HCT116 (cell line): ENCODE data around the gene ARTN. TPM values are rescaled to one million over a fixed set of nuclear protein-coding genes. Genes with fewer than 3 reads are reported as not detected.

ENCODE experiments used
- ATAC-seq: fragments of 200-7000 bp; cut with Tn5 transposase; 2 replicates; pipeline ENCODE4 v1.9.1; 2020; ENCODE audit warnings: mild to moderate bottlenecking, moderate library complexity
- BruUV-seq: library from RNA; stranded (reverse); fragments of 400-500 nt; replicated peaks from 2 replicates; lab custom pipeline; 2021; lab: Mats Ljungman, UMichigan
- CTCF ChIA-PET: fragments of 300-600 bp; sonication (Branson Sonifier 250); formaldehyde crosslinking; loops from one replicate; lab custom pipeline; 2021; ENCODE audit warnings: antibody characterized with exemption; lab: Charles Lee
- POLR2A ChIA-PET: fragments of 300-600, 350-600 bp; sonication (Branson Sonifier 250); formaldehyde crosslinking; loops from one replicate; lab custom pipeline; 2021; ENCODE audit warnings: antibody characterized with exemption; lab: Charles Lee
- RAD21 ChIA-PET, 2 experiments: fragments of 300-600 bp; sonication (Branson Sonifier 250); formaldehyde crosslinking; loops; one replicate each; lab custom pipeline; 2023; ENCODE audit warnings: low total read pairs in 2 of 2; ENCODE audit not compliant: uncharacterized antibody in 2 of 2, unreplicated experiment in 2 of 2, low non-redundant PET in 1 of 2; lab: Charles Lee
- DNase-seq: peaks from one replicate; pipeline ENCODE4 v3.0.0-alpha.2; 2010; ENCODE audit warnings: low read depth, low spot score
- H2AFZ ChIP-seq: fragments of 200-600 bp; shearing (Covaris generic), sonication (generic); 2 replicates; pipeline ENCODE4 v1.6.1; 2017; ENCODE audit warnings: low read depth, mixed run types, mixed read lengths, antibody characterized with exemption, low read length; ENCODE audit not compliant: poor library complexity, severe bottlenecking
- H3K27ac ChIP-seq: 2 replicates; pipeline ENCODE4 v1.5.1; 2012; ENCODE audit warnings: low read depth, low read length
- H3K27me3 ChIP-seq: fragments of 200-600 bp; sonication (generic); 2 replicates; pipeline ENCODE4 v1.6.1; 2016; ENCODE audit warnings: mixed run types, low read length, mixed read lengths; ENCODE audit not compliant: insufficient read depth
- H3K36me3 ChIP-seq, 2 experiments: fragments of 200-500 bp in 1 of 2; fragments of 200-600 bp in 1 of 2; sonication (Bioruptor generic) in 1 of 2; sonication (generic) in 1 of 2; 2 replicates each; pipeline versions ENCODE4 v1.5.1 to v1.6.1; 2014 to 2016; ENCODE audit warnings: low read length in 2 of 2, inconsistent platforms in 1 of 2, mixed read lengths in 1 of 2, mixed run types in 1 of 2; ENCODE audit not compliant: insufficient read depth in 2 of 2, control insufficient read depth in 1 of 2
- H3K4me1 ChIP-seq, 2 experiments: fragments of 200-600 bp in 1 of 2; sonication (generic) in 1 of 2; 2 replicates each; pipeline versions ENCODE4 v1.5.1 to v1.6.1; 2012 to 2017; ENCODE audit warnings: low read length in 2 of 2, inconsistent platforms in 1 of 2, mild to moderate bottlenecking in 1 of 2, mixed read lengths in 1 of 2, mixed run types in 1 of 2, moderate library complexity in 1 of 2; ENCODE audit not compliant: insufficient read depth in 2 of 2, control insufficient read depth in 1 of 2
- H3K4me2 ChIP-seq: fragments of 200-600 bp; sonication (generic); 2 replicates; pipeline ENCODE4 v1.6.1; 2017; ENCODE audit warnings: mixed run types, low read length, mixed read lengths
- H3K4me3 ChIP-seq, 2 experiments: fragments of 200-600 bp in 1 of 2; sonication (generic) in 1 of 2; replicated peaks in 1 of 2; 2 replicates each; pipeline ENCODE4 v1.5.1; 2011 to 2016; ENCODE audit warnings: low read length in 2 of 2, control low read depth in 1 of 2, low read depth in 1 of 2, mild to moderate bottlenecking in 1 of 2, mixed read lengths in 1 of 2, mixed run types in 1 of 2
- H3K79me2 ChIP-seq: fragments of 200-600 bp; sonication (generic); 2 replicates; pipeline ENCODE4 v1.6.1; 2017; ENCODE audit warnings: mild to moderate bottlenecking, mixed run types, low read length, moderate library complexity, mixed read lengths; ENCODE audit not compliant: insufficient read depth
- H3K9ac ChIP-seq: fragments of 200-600 bp; sonication (generic); 2 replicates; pipeline ENCODE4 v1.6.1; 2016; ENCODE audit warnings: low read length, mixed read lengths
- H3K9me2 ChIP-seq: fragments of 200-600 bp; sonication (generic), shearing (Covaris generic); 2 replicates; pipeline ENCODE4 v1.6.1; 2017; ENCODE audit warnings: mixed run types, mild to moderate bottlenecking, moderate library complexity; ENCODE audit not compliant: insufficient read depth
- H3K9me3 ChIP-seq, 2 experiments: fragments of 200-500 bp in 1 of 2; fragments of 200-600 bp in 1 of 2; sonication (Bioruptor generic) in 1 of 2; sonication (generic) in 1 of 2; 2 replicates each; pipeline ENCODE4 v1.6.1; 2014 to 2017; ENCODE audit warnings: low read length in 2 of 2, mixed read lengths in 2 of 2, inconsistent platforms in 1 of 2, low read depth in 1 of 2, mild to moderate bottlenecking in 1 of 2, mixed run types in 1 of 2, moderate library complexity in 1 of 2; ENCODE audit not compliant: control insufficient read depth in 1 of 2, insufficient read depth in 1 of 2
- H4K20me1 ChIP-seq: fragments of 200-600 bp; sonication (generic), shearing (Covaris generic); 2 replicates; pipeline ENCODE4 v1.6.1; 2017; ENCODE audit warnings: mixed run types, mild to moderate bottlenecking, moderate library complexity; ENCODE audit not compliant: insufficient read depth
- CBX3 ChIP-seq: IDR thresholded peaks from 2 replicates; pipeline ENCODE4 v1.6.1; 2012; ENCODE audit warnings: low read depth
- CEBPB ChIP-seq: IDR thresholded peaks from 2 replicates; pipeline ENCODE4 v1.6.1; 2012; ENCODE audit warnings: low read depth
- EZH2 ChIP-seq: fragments of 200-600 bp; sonication (generic); IDR thresholded peaks from 2 replicates; pipeline ENCODE4 v1.6.1; 2017; ENCODE audit warnings: antibody characterized with exemption, mixed run types
- JUND ChIP-seq: IDR thresholded peaks from 2 replicates; pipeline ENCODE4 v1.6.1; 2012
- SRF ChIP-seq: IDR thresholded peaks from 2 replicates; pipeline ENCODE4 v1.6.1; 2012; ENCODE audit warnings: low read depth
- TCF7L2 ChIP-seq: IDR thresholded peaks from 2 replicates; pipeline ENCODE4 v1.7.0; 2011; ENCODE audit warnings: borderline replicate concordance, inconsistent platforms; ENCODE audit not compliant: insufficient read depth, insufficient read length; ENCODE audit errors: extremely low read depth
- YY1 ChIP-seq: IDR thresholded peaks from 2 replicates; pipeline ENCODE4 v1.6.1; 2011; ENCODE audit warnings: low read length, low read depth, moderate library complexity, mild to moderate bottlenecking; ENCODE audit not compliant: insufficient replicate concordance; ENCODE audit errors: extremely low read depth
- ZNF274 ChIP-seq: fragments of 200-500 bp; sonication (Bioruptor generic); IDR thresholded peaks from 2 replicates; pipeline ENCODE4 v1.6.1; 2014; ENCODE audit warnings: mild to moderate bottlenecking, low read depth, low read length, inconsistent platforms
- intact Hi-C: fragments of 100-400 bp; cut with micrococcal nuclease; formaldehyde crosslinking; loops from 2 replicates; pipeline ENCODE4 v1.10.0; 2022
- total RNA-seq: library from RNA; stranded (reverse); gene quantifications from one replicate; pipeline ENCODE4 v1.2.1, GENCODE V29; 2021; ENCODE audit not compliant: unreplicated experiment
- TF ChIP-seq, protein P1 (sequence below): IDR thresholded peaks from 2 replicates; pipeline ENCODE4 v1.6.1; 2012
- TF ChIP-seq, protein P2 (sequence below): IDR thresholded peaks from 2 replicates; pipeline ENCODE4 v1.6.1; 2012; ENCODE audit warnings: low read depth
- TF ChIP-seq, protein P3 (sequence below): IDR thresholded peaks from 2 replicates; pipeline ENCODE4 v1.6.1; 2011; ENCODE audit warnings: mild to moderate bottlenecking, low read length, moderate library complexity; ENCODE audit not compliant: insufficient replicate concordance; ENCODE audit errors: extremely low read depth

ARTN gene
- total RNA-seq, 1 experiment from 2014 or later = 36.4 TPM

DNA sequence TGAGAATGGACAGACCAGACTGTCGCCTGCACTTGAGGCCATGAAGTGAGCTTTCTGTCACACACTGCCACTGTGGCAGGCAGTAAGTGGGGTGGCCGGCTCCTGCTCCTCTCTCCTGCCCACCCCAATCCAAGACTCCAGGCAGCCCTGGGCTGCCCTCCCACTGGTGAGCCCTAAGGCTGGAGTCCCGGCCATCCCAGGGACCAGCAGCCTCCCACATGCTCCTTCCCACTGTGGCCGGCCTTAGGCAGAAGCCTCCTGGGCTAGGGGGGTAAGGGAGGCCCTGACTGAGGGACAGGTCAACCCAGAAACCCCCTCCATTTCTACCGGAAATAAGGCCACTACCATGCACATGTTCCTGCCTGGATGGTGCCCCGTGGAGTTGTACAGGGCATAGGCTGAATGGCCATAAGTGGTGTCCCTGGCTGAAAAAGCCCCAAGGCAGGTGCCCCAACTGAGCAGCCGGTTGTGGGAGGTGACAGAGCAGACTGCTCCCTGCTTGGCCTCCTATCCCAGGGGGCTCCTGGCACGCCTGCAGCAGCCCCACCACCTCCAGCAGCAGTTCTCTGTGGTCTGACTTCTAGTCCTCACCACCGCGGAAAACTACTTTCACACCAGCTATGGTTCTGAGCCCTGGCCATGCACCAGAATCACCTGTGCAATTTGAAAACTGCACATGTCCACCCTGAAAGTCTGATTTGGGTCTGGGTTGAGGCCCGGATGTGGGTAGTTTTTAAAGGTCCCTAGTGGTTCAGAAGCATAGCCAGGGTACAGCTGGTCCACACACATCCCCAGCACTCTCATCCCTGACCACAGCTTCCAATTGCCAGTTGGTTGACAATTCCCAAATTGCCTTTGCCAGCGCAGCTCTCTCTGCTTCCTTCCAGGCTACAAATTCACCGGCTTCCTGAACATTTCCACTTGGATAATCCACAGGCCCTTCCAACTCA, 1.6 kb upstream of the ARTN start:
- ChIA-PET RAD21 (interaction anchor here in 1 of 2 experiments (0.5 to 3.6 kb wide), 2 partner anchors 74 to 167 kb away, joined by 3 to 109 read pairs; no protein-coding TSS in a partner anchor), CTCF (interaction anchor here (3.3 to 12.2 kb wide), 3 partner anchors 14 to 402 kb away, joined by 26 to 479 read pairs (median 130); partner anchors contain the start of genes IPO13 and PTPRF), POLR2A (interaction anchor here (1.5 kb wide), 1 partner anchor 11 kb away, joined by 3 read pairs; no protein-coding TSS in a partner anchor)
- no peaks in the 10 kb centered on the region for H3K27me3 ChIP-seq
- no peaks in the 10 kb centered on the region for H3K9me2 ChIP-seq
- BruUV-seq = no TSS peak
- no peak overlapping the region for H3K27ac ChIP-seq
- peak overlapping the region; percentile 92 for H3K4me2 ChIP-seq
- H4K20me1 ChIP-seq = no peaks in the 10 kb centered on the region
- intact Hi-C loops = loop anchor here (5.0 kb wide), 3 partner anchors 95 to 405 kb away; no protein-coding TSS in a partner anchor
- TF ChIP-seq TCF7L2 (no peak), EZH2 (no peak), SRF (no peak), JUND (no peak), CEBPB (no peak), YY1 (no peak), CBX3 (no peak), ZNF274 (no peak)
- TF ChIP-seq, protein P1, sequence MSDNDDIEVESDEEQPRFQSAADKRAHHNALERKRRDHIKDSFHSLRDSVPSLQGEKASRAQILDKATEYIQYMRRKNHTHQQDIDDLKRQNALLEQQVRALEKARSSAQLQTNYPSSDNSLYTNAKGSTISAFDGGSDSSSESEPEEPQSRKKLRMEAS = no peak
- TF ChIP-seq, protein P2, sequence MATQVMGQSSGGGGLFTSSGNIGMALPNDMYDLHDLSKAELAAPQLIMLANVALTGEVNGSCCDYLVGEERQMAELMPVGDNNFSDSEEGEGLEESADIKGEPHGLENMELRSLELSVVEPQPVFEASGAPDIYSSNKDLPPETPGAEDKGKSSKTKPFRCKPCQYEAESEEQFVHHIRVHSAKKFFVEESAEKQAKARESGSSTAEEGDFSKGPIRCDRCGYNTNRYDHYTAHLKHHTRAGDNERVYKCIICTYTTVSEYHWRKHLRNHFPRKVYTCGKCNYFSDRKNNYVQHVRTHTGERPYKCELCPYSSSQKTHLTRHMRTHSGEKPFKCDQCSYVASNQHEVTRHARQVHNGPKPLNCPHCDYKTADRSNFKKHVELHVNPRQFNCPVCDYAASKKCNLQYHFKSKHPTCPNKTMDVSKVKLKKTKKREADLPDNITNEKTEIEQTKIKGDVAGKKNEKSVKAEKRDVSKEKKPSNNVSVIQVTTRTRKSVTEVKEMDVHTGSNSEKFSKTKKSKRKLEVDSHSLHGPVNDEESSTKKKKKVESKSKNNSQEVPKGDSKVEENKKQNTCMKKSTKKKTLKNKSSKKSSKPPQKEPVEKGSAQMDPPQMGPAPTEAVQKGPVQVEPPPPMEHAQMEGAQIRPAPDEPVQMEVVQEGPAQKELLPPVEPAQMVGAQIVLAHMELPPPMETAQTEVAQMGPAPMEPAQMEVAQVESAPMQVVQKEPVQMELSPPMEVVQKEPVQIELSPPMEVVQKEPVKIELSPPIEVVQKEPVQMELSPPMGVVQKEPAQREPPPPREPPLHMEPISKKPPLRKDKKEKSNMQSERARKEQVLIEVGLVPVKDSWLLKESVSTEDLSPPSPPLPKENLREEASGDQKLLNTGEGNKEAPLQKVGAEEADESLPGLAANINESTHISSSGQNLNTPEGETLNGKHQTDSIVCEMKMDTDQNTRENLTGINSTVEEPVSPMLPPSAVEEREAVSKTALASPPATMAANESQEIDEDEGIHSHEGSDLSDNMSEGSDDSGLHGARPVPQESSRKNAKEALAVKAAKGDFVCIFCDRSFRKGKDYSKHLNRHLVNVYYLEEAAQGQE = no peak
- TF ChIP-seq, protein P3, sequence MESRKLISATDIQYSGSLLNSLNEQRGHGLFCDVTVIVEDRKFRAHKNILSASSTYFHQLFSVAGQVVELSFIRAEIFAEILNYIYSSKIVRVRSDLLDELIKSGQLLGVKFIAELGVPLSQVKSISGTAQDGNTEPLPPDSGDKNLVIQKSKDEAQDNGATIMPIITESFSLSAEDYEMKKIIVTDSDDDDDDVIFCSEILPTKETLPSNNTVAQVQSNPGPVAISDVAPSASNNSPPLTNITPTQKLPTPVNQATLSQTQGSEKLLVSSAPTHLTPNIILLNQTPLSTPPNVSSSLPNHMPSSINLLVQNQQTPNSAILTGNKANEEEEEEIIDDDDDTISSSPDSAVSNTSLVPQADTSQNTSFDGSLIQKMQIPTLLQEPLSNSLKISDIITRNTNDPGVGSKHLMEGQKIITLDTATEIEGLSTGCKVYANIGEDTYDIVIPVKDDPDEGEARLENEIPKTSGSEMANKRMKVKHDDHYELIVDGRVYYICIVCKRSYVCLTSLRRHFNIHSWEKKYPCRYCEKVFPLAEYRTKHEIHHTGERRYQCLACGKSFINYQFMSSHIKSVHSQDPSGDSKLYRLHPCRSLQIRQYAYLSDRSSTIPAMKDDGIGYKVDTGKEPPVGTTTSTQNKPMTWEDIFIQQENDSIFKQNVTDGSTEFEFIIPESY = no peak
- ATAC-seq (no peak), DNase-seq (no peak)
- H3K36me3 ChIP-seq = 0 out of 4 replicates have a peak, but pooled peaks cover 0 to 4% of the 10 kb centered on the region in 2 experiments
- H3K9me3 ChIP-seq = no peaks in the 10 kb centered on the region
- no peak overlapping the region for H2AFZ ChIP-seq
- peaks cover 37 to 86% of the 10 kb centered on the region in 2 experiments for H3K4me1 ChIP-seq
- peak overlapping the region; percentile 80 for H3K9ac ChIP-seq
- H3K4me3 ChIP-seq = no peak overlapping the region
- H3K79me2 ChIP-seq = peaks cover 9% of the 10 kb centered on the region; the same call in 1 of the 2 replicates
